C4-2B (cell line): ENCODE data around the gene GAK.

Experiments used
- CTCF ChIP-seq: fragments of 450-650 bp; conservative IDR thresholded peaks from 2 replicates; pipeline ENCODE4 v1.5.1; 2017; ENCODE audit warnings: mild to moderate bottlenecking
- ZFX ChIP-seq: fragments of 450-650 bp; IDR thresholded peaks from 2 replicates; pipeline ENCODE4 v1.6.1; 2017

GRCh38 chr4:917992-918391 lies 14.1 kb downstream of the GAK start:
- TF ChIP-seq CTCF (no peak), ZFX (no peak)
